NCI-H526 (cell line): Measurements from ENCODE around the gene EIF6.

Source experiments
- DNase-seq, 2 experiments: peaks; one replicate each; lab custom pipeline; 2025; lab: John Stamatoyannopoulos, UW

Gene EIF6

DNA sequence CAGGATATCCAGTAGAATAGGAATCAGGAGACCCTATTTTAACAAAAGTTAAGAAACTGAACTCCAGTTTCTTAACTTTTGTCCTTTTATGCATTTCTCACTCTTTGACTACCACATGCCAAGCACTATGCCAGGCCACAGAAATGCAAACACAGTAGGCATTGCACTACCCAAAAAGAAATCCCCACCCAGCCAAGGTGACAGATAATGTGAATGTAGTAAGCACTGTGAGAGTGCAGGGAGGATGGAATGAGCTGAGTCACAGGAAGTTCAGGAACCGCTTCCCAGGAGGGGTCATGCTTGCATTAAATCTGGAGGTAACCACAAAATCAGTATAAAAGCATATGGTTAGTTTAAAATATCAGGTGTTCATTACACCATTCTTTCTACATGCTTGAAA, 27.7 kb upstream of the EIF6 start:
- DNase-seq: no peak

- no peak for DNase-seq
These were observed 27.2 kb upstream of the EIF6 start for GRCh38 chr20:35311822-35312221.

- DNase-seq: no peak
These were observed 26.8 kb upstream of the EIF6 start for GRCh38 chr20:35311409-35311808.

GRCh38 chr20:35307666-35308653, 23.4 kb upstream of the EIF6 start:
- no peak for DNase-seq

DNA sequence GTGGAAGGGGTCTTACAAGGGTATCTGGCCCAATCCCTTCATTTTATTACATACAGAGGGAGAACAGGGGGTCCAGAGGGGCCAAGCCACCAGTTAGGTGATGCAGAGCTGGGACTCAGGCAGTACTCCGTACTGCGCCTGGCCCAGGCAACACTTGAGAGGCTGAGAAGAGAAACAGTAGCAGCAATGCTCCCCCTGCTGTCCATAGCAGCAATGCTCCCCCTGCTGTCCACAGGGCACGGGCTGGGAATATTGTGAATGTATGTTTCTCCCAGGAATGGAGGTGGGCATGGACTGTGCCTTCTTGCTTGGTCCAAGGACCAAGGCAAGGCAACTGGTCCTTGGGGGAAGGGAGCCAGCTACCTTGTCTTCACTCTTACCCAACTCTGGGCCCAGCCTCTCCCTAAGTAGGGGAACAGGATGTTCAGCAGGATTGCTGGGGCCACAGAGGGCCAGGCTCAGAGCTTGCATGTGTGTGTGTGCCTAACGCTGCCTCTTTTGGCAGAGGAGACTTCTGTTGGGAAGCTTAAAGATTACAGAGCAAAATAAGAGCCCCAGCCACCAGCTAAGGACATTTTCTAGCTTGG, 22.5 kb upstream of the EIF6 start:
- DNase-seq: peak; percentile 40 to 75

DNA sequence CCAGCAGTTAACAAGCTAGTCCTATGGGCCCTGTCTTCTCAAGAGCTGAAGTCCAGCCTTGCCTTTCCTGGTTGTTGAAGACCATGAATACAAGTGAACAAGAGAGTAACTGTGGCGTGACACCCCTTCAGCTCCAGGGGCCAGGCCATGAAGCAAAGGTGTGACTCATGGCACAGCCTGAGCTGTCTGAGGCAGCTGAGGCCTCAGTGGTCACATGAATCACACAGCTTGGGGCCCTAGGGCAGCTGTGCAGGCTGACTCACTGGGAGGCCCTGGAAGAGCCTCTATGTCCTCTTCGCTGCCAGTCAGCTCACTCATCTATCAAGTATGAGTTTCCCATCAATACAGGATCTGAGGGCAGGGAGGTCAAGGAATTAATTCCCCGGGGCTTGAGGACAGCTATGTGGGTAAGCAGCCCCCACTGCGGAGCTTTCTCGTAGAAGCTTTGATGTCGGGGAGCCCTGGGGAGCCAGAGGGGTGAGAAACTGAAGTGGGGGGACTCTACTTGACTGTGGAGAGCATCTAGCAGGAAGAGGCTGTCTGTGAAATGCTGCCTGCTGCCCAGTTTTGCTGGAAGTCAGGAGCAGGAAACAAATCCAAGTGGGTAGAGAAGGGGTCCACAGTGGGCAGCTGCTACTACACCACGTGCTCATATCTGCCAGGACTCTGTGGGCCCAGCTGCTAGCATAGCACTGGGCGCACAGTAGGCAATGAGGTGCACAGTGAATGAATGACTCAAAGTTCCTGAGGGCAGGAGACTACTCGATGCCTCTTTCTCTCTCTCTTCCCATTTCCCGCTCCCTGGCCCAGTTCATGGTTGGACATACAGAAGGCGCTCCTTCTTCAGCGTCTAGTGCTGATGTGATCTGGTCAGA, 21.3 kb upstream of the EIF6 start:
- DNase-seq: no peak

GRCh38 chr20:35304956-35305355, 20.4 kb upstream of the EIF6 start:
- no peak for DNase-seq

DNA sequence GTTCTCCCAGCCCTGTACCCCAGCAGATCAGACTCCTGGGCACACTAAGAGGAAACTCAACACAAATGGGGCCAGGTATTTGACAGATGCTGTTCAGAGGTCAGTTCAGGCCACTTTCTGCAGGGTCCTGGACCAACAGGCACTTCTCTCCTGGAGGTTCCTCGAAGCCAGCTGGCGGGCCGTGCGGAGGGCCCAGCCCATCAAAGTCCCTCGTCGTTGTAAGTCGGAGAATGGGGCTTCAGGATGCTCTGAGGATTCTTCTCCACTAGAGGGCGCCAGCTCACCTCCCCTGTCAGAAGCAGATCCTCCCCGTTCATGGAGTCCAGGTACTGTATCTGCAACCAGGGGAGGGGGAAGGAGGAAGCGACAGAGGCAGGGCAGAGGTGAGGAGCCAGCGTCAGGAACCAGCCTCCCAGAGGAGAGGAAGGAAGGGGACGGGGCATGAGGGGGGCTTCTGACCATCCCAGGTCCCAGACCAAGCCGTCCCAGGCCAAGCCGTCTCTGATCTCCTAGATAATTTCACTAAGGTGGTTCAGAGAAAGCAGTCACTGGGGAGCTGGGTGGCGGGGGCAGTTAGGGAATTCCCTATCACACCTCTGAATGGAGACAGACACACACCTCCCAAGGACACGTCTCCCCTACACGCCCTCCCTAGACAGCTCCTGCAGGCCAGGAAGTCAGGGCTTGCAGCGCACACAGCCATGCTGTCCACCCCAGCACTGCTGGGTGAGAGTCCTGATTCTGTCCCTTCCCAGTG, 19.3 kb upstream of the EIF6 start:
- peak; percentile 83 to 96 for DNase-seq

DNA sequence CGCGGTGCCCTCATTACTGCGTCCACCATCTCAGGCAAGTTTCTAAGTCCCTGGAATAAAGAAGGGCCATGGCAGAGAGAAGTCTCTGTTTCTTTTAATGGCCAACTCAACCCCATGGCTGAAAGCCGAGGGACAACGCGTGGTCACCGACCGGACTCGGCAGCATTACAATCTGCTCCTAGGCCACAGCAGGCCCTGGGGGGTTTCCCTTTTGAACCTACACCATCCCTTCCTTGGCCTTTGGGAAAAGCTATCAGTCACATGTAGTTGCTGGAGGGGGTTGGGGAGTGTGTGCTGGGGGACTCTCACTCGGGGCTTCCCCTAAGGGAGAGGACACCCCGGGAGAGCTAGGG, 18.8 kb upstream of the EIF6 start:
- no peak for DNase-seq

DNA sequence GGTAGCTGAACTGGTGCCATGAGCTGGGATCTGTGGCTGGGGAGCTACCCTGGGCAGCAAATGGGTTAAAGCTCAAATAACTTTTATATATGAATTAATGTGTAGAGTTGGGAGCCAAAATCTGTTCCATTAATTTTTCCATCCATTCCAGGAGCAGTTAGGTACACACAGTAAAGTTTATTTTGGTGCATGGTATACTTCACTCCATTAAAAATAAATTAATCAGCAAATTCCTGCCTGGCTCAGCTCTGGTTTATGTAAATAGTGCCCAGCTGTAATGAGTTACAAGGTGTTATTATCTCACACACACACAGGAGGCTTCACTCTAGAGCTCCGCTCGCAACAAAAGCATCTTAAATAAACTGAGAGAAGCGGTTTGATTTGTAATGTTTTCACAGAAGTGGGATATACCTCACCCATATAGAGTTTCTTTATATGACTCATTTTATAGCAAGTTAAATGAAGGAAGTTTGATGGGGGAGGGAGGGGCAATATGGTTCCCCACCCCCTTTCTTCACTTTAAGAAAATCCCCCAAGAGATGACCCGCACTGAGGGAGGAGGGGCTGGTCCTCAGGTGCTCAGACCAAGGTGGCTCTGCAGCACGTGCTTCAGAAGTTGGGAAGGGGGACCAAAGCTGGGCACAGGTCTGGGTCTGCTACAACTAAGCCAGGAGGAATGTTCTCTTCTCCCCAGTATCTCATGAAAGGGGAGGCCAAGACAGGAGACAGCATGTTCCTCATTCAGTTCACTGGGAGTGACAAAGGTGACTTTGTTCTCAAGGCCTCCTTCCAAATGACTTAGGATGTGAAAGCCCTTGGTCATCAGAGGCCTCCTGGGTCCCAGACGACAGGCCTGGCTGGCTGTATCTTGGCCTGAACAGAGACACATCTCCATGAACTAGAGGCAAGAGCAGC, 18.1 kb upstream of the EIF6 start:
- DNase-seq: no peak

GRCh38 chr20:35301426-35301825, 16.9 kb upstream of the EIF6 start:
- DNase-seq: no peak

DNA sequence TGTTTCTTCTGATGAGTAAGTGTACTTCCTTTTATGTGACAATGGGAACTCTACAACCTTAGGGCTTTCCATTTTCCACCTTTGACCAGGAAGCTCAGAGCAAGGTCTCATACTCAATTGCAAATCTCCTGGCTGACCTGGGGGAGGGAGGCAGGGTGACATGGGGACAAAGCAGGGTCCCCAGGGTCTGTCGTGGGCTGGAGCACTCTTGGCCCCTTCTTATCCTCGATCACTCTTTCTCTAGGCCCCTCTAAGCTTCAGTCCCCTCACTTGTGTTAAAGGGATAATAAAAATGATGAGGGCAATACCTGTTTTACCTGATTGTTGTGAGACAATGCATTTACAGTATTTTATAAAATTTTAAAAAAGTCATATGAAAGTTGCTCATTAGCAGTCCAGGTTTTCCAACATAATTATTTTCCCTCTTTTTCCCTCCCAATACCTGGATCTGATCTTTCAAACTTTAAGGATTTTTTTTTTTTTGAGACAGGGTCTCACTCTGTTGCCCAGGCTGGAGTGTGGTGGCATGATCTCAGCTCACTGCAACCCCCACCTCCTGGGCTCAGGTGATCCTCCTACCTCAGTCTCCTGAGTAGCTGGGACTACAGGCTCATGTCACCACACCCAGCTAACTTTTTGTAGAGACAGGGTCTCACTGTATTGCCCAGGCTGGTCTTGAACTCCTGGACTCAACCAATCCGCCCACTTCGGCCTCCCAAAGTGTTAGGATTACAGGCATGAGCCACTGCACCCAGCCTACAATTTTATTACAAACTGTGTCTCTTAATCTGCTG, 16.1 kb upstream of the EIF6 start:
- DNase-seq: no peak

DNA sequence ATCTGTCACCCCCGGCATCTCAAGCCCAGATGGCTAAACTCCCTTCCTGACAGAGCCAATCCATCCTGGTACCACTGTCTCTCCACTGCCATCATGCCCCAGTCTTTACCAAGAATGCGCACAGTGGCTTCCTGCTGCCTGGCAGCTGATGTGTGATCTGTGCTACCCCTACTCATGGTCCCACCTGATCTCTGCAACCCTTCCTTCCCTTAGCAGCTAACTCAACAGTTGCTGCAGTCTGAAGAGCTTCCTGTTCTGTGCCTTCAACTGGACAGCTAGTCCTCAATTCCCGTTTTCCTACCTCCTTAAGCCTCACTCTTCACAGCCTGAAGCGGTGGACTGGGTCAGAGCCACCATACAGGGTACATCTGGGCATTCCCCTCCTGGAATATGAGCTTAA, 15.2 kb upstream of the EIF6 start:
- DNase-seq: no peak

GRCh38 chr20:35298264-35298663, 13.7 kb upstream of the EIF6 start:
- no peak for DNase-seq

GRCh38 chr20:35297740-35298139, 13.2 kb upstream of the EIF6 start:
- DNase-seq: no peak

DNA sequence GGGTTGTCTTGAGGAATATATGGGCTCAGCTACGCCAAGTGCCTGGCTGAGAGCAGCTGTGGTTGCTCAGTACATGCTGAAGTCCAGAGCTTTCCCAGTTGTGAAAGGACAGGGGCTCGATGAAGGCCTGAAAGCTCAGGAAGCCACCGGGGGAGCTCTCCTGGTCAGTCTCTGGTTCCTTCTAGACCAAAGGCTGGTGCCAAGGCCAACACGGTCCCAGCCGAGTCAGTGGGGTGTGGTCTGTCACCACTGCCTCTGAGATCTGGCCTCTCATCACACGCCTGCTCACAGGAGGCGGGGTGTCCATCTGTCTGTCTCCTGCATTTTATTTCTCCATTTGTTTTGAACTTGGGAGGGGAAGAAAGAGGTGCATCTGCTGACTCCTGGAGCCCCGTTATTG, 12.6 kb upstream of the EIF6 start:
- DNase-seq: no peak

- no peak for DNase-seq
These were observed 11.6 kb upstream of the EIF6 start for GRCh38 chr20:35296101-35296554.

DNA sequence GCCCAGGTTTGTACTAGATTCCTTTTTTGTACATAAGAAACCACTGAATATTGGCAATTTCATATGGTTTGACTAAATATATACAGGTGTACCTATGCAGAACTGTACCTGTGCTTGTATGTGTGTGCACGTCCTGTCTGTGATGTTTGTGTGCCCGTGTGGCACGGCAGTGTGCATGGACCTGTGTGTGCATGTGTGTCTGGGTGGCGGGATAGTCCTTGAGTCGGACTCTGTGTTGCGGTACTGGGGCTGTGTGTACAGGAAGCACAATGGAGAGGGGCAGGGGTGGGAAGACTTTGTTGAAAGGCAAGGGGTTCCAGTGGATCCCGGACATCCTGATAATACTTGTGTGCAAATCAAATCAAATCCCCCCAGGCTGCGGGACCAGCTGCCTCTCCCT, 11.1 kb upstream of the EIF6 start:
- DNase-seq: no peak

GRCh38 chr20:35295058-35295457, 10.5 kb upstream of the EIF6 start:
- DNase-seq: no peak

DNA sequence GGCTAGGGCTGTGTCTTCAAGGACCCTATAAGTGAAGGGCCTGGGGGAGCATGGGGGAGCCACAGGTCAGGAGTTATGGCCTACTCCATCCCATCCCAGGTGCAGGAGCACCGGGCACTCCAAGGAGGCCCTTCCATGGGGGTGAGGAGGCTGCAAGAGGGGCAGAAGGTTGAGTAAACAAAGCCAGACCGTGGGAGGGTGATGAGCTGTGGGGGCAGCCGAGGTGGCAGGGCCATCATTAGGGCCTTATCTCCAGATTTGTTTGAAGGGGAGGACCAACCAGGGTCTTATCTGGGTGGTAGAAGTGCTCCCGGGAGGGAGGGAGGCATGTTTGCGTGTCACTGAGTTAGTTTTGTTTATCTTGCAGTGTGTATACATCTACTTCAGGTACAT, 9.7 kb upstream of the EIF6 start:
- DNase-seq: no peak
